NCI-H128 (cell line): ENCODE measurements around the gene WDFY4.

Experiments used
- DNase-seq: peaks from one replicate; lab custom pipeline; 2025; ENCODE audit not compliant: unreplicated experiment; lab: John Stamatoyannopoulos, UW

Gene WDFY4

DNA sequence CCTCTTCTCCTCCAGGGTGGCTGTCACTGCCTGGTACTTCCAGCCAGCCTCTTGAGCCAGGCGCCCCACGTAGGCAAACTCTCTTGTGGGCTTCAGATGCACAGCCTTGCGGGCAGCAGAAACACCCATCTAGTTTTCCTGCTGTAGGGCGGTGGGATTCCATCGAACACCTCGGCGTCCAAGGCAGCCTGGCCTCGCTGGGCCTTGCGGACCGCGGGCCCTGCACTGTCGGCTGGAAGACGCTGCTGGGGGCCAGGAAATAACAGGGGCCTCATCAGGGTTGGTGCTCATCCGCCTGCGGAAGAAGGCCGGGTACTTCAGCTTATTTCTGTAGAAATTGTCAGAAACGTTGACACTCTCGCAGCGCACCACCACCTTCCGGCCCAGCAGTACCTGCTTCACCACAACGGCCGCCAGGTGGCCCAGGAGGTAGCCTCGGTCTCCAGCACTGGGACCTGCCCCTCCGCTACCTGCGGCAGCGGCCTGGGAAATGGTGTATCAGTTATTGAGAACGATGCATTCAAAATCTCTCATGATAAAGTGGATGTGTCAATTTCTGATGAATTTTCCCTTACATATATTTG, 61.1 kb downstream of the WDFY4 start:
- no peak for DNase-seq

DNA sequence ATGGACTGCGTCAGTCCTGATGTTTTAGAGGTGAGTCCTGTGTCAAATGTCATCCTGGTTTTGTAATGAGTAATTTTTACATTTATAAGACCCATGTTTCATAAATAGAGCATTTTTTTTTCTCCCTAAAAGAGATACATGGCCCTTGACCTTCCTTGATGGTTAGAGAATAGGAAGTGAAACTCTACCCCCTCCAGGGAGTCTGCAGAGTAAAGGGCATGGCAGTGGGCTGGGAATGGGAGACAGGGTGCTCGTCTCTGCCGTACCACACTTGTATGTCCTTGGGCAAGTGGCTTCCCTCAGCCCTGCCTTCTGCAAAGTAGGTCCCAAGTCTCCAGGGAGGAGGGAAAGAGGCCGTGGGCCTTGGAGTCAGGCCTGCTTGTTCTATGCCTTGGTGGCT, 63.9 kb downstream of the WDFY4 start:
- no peak for DNase-seq

GRCh38 chr10:48749254-48749787, 64.6 kb downstream of the WDFY4 start:
- DNase-seq: no peak

GRCh38 chr10:48750019-48750418, 65.3 kb downstream of the WDFY4 start:
- DNase-seq: no peak

- no peak for DNase-seq
Measured at GRCh38 chr10:48750991-48751390, 66.3 kb downstream of the WDFY4 start.

- no peak for DNase-seq
Measured at GRCh38 chr10:48751730-48752129, 67.1 kb downstream of the WDFY4 start.

- no peak for DNase-seq
Measured at GRCh38 chr10:48758411-48758810, 73.7 kb downstream of the WDFY4 start.

- DNase-seq: no peak
Measured at GRCh38 chr10:48759113-48759901, 74.6 kb downstream of the WDFY4 start.

DNA sequence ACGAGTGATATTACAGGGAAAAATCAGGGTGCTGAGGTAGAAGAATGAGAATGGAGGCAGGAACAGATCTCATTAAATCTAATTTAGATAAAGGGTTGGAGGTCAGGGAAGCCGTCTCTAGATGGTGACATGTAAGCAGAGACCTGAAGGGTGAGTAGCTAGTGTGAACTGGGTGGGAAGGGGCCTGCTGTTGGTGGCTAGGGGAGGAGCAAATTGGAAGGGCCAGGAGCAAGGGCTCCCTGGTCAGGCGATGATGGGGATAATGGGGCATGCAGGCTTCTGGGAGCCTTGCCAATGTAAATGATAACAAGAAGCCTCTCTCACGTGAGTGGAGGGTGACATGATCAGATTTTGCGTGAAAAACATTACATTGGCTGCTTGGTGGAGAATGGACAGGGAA, 76.3 kb downstream of the WDFY4 start:
- DNase-seq: no peak

GRCh38 chr10:48762064-48763042, 77.7 kb downstream of the WDFY4 start:
- no peak for DNase-seq

- no peak for DNase-seq
Measured at GRCh38 chr10:48763403-48763965, 78.8 kb downstream of the WDFY4 start.

- DNase-seq: no peak
Measured at GRCh38 chr10:48764486-48764885, 79.8 kb downstream of the WDFY4 start.

DNA sequence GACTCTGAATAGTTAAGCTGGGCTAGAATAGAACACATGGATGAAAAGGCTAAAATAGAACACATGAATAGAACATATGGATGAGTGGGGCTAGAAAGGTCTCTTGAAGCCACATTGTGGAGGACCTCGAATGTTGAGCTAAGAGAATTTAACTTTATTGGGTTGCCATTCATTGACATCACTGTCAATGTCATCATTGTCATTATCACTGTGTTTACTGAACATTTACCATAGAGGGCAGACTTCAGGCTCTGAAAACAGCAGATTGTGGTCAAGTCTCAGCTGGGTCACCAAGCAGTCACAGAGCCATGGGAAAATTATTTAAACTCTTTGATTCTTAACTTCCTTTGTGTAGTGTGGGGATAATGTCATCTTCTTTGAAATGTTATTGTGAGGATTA, 80.4 kb downstream of the WDFY4 start:
- no peak for DNase-seq

GRCh38 chr10:48765527-48765926, 80.9 kb downstream of the WDFY4 start:
- no peak for DNase-seq

GRCh38 chr10:48767373-48768143, 82.9 kb downstream of the WDFY4 start:
- no peak for DNase-seq

- no peak for DNase-seq
Measured at GRCh38 chr10:48768144-48768766, 83.6 kb downstream of the WDFY4 start.

DNA sequence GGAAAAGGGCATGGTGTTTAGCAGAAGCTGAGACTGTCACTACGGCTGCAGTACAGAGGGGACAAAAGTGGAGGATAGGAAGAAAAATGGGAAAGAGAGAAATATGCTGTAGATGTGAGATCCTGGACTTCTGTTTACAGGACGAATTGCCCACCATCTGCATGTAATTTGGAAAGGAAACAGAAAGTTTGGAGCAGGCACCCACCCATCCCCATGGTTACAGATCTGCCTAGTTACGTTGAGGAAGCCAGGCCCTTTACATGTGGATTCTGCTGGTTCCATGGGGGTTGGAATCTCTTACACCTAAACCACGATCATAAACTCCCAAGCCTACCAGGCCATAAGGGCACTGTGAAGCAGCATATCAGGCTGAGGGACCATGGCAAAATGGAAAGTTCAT, 84.3 kb downstream of the WDFY4 start:
- no peak for DNase-seq

GRCh38 chr10:48769706-48770435, 85.2 kb downstream of the WDFY4 start:
- no peak for DNase-seq

DNA sequence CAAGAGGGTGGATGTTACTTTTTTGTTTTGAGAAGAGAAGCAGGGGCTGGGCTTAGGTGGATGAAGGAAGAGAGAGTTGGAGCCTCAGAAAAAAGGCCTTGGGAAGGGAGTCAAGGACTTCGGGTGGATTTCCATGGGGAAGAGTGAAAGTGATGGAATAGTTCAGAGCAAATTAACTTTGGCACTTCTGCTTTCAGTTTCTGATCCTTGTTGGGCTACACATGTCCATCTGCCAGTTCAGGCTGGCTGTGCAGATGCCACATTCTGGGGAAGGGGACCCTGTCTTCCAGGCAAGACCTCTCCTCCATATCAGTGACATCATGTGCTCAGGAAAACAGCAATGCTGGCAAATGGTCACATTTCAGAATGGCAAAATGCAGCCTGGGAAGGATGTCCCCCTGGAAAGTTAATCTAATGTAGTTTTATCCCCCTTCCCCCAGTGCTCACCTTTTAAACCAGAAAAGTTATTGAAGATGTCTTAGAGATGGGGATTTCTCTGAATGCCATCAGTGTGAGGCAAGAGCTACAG, 86.0 kb downstream of the WDFY4 start:
- DNase-seq: no peak
